HepG2 (cell line): ENCODE measurements around the gene EYA2. TPM values are rescaled to one million over a fixed set of nuclear protein-coding genes. Genes with fewer than 3 reads are reported as not detected.

ENCODE experiments used
- ATAC-seq: fragments of 200-7000 bp; cut with Tn5 transposase; 3 replicates; pipeline ENCODE4 v1.9.1; 2020; ENCODE audit warnings: mild to moderate bottlenecking, moderate library complexity
- BruUV-seq: library from RNA; stranded (reverse); fragments of 400-500 nt; replicated peaks from 2 replicates; lab custom pipeline; 2021; lab: Mats Ljungman, UMichigan
- CTCF ChIA-PET: fragments of 300-600 bp; formaldehyde crosslinking; extraction: SDS; loops from one replicate; lab custom pipeline; 2021; ENCODE audit warnings: low total read pairs, inconsistent platforms, low intra/inter-chr PET ratio; lab: Yijun Ruan, JAX
- POLR2A ChIA-PET: fragments of 350-600 bp; sonication (Branson Sonifier 250); formaldehyde crosslinking; loops from one replicate; lab custom pipeline; 2020; ENCODE audit warnings: antibody characterized with exemption, inconsistent platforms; lab: Yijun Ruan, JAX
- DNase-seq: peaks from one replicate; pipeline ENCODE4 v3.0.0-alpha.2; 2015; ENCODE audit warnings: low spot score
- FAIRE-seq: peaks from 3 replicates; lab custom pipeline; 2011; peaks lifted over from hg19 to GRCh38; lab: Jason Lieb, UNC
- H2AFZ ChIP-seq: one replicate; pipeline ENCODE4 v1.6.1; 2011; ENCODE audit warnings: low read length, inconsistent platforms
- H3K27ac ChIP-seq: fragments of 300-600 bp; 3 replicates; pipeline ENCODE4 v1.8.0; 2011; ENCODE audit warnings: mixed run types, mild to moderate bottlenecking, mixed read lengths, low read length, inconsistent platforms; ENCODE audit not compliant: insufficient read depth; ENCODE audit errors: extremely low read length
- H3K27me3 ChIP-seq, 2 experiments: fragments of 200-600 bp in 1 of 2; 2 replicates in 1 of 2; 3 replicates in 1 of 2; pipeline versions ENCODE4 v1.6.0 to v1.8.0; 2011; ENCODE audit warnings: low read length in 2 of 2, mild to moderate bottlenecking in 2 of 2, moderate library complexity in 2 of 2, inconsistent platforms in 1 of 2; ENCODE audit not compliant: insufficient read depth in 2 of 2, control insufficient read depth in 1 of 2
- H3K36me3 ChIP-seq, 2 experiments: fragments of 200-600 bp in 1 of 2; replicated peaks in 1 of 2; 2 replicates in 1 of 2; 3 replicates in 1 of 2; pipeline versions ENCODE4 v1.5.1 to v1.8.0; 2011; ENCODE audit warnings: low read length in 2 of 2, inconsistent platforms in 1 of 2; ENCODE audit not compliant: insufficient read depth in 2 of 2, control insufficient read depth in 1 of 2
- H3K4me1 ChIP-seq: 2 replicates; pipeline ENCODE4 v1.5.1; 2012; ENCODE audit warnings: low read length, inconsistent platforms; ENCODE audit not compliant: insufficient read depth
- H3K4me2 ChIP-seq: 2 replicates; pipeline ENCODE4 v1.6.0; 2011; ENCODE audit warnings: low read depth, low read length, inconsistent platforms
- H3K4me3 ChIP-seq, 3 experiments: fragments of 200-600 bp in 1 of 3; sonication (generic), shearing (Covaris generic) in 1 of 3; replicated peaks in 1 of 3; 2 replicates each; pipeline ENCODE4 v1.5.1; 2011 to 2016; ENCODE audit warnings: low read length in 3 of 3, inconsistent platforms in 2 of 3, low read depth in 2 of 3, mild to moderate bottlenecking in 2 of 3, control low read depth in 1 of 3, mixed read lengths in 1 of 3; ENCODE audit not compliant: insufficient read depth in 1 of 3
- H3K79me2 ChIP-seq: one replicate; pipeline ENCODE4 v1.6.1; 2011; ENCODE audit warnings: low read length, inconsistent platforms; ENCODE audit not compliant: insufficient read depth
- H3K9ac ChIP-seq: 2 replicates; pipeline ENCODE4 v1.6.0; 2011; ENCODE audit warnings: mild to moderate bottlenecking, low read depth, low read length, inconsistent platforms; ENCODE audit not compliant: insufficient read depth
- H3K9me3 ChIP-seq: 2 replicates; pipeline ENCODE4 v1.5.1; 2012; ENCODE audit warnings: mild to moderate bottlenecking, low read length
- H4K20me1 ChIP-seq: 2 replicates; pipeline ENCODE4 v1.6.0; 2011; ENCODE audit warnings: inconsistent platforms, mild to moderate bottlenecking, low read length, moderate library complexity; ENCODE audit not compliant: insufficient read depth
- AGO2 ChIP-seq: fragments of 200-400 bp; formaldehyde crosslinking; optimal IDR thresholded peaks from 2 replicates; pipeline ENCODE3; 2017; ENCODE audit warnings: mild to moderate bottlenecking, low read depth, low read length, moderate library complexity
- HNRNPK ChIP-seq: fragments of 200-400 bp; formaldehyde crosslinking; IDR thresholded peaks from 2 replicates; pipeline ENCODE4 v1.6.1; 2018; ENCODE audit warnings: low read length, low read depth, moderate library complexity, mild to moderate bottlenecking; ENCODE audit not compliant: poor library complexity, severe bottlenecking
- MEIS2 ChIP-seq: sonication (generic); formaldehyde crosslinking; IDR thresholded peaks from 2 replicates; pipeline ENCODE4 v1.9.0; 2021; ENCODE audit warnings: mild to moderate bottlenecking, missing genetic modification reagents
- POLR2AphosphoS5 ChIP-seq: IDR thresholded peaks from 2 replicates; pipeline ENCODE4 v1.6.1; 2012; ENCODE audit warnings: low read depth, low read length
- ZNF670 ChIP-seq: sonication (generic); formaldehyde crosslinking; IDR thresholded peaks from 2 replicates; pipeline ENCODE4 v1.8.0; 2022; ENCODE audit warnings: mild to moderate bottlenecking, missing genetic modification reagents, borderline replicate concordance
- ZSCAN25 ChIP-seq: sonication (generic); formaldehyde crosslinking; IDR thresholded peaks from 2 replicates; pipeline ENCODE4 v1.8.0; 2022; ENCODE audit warnings: mild to moderate bottlenecking, missing genetic modification reagents
- WGBS: methylation state at CpG from one replicate; pipeline ENCODE4 v1.1.6; 2017; ENCODE audit warnings: low lambda C conversion rate; 5-methylcytosine and 5-hydroxymethylcytosine counted together
- in situ Hi-C: cut with HindIII; loops from 2 replicates; pipeline ENCODE4 v1.10.0; 2017; ENCODE audit warnings: low pct_unique_long_range_greater_than_20kb; ENCODE audit not compliant: extremely low pct_ligation_motif_present
- intact Hi-C: fragments of 100-400 bp; cut with micrococcal nuclease; formaldehyde crosslinking; loops from one replicate; pipeline ENCODE4 v1.10.0; 2022; ENCODE audit not compliant: unreplicated experiment
- polyA plus RNA-seq, 8 experiments: library from polyadenylated mRNA; depleted of rRNA in 3 of 8; stranded (reverse) in 7 of 8; unstranded in 1 of 8; fragments of >200 nt; fragmentation: Illumina TruSeq in 4 of 8; extraction: Trizol in 4 of 8; gene quantifications; 2 replicates each; pipeline versions ENCODE4 v1.2.1 to v1.2.3, GENCODE V29; 2011 to 2016; ENCODE audit warnings: low read depth in 4 of 8, missing spikeins in 1 of 8, mixed read lengths in 1 of 8; ENCODE audit not compliant: insufficient read depth in 1 of 8
- total RNA-seq, 5 experiments: library from RNA; depleted of rRNA; stranded (reverse); fragments of >200 nt; fragmentation: Illumina TruSeq; extraction: Trizol; gene quantifications; 2 replicates each; pipeline ENCODE4 v1.2.3, GENCODE V29; 2016; ENCODE audit warnings: low read depth in 1 of 5
- TF ChIP-seq, protein P1 (sequence below): sonication (generic); formaldehyde crosslinking; IDR thresholded peaks from 2 replicates; pipeline ENCODE4 v1.5.0; 2020; ENCODE audit warnings: mild to moderate bottlenecking, missing genetic modification reagents, borderline replicate concordance
- TF ChIP-seq, protein P2 (sequence below): sonication (generic); formaldehyde crosslinking; IDR thresholded peaks from 2 replicates; pipeline ENCODE4 v1.4.0; 2020; ENCODE audit warnings: missing genetic modification reagents
- TF ChIP-seq, protein P3 (sequence below): sonication (generic); formaldehyde crosslinking; IDR thresholded peaks from 2 replicates; pipeline ENCODE4 v1.8.1; 2023; ENCODE audit warnings: mild to moderate bottlenecking, missing genetic modification reagents

The EYA2 gene
- total and polyA plus RNA-seq, 2 of the 13 experiments (the other 11 are each of a cell fraction or from before 2014, with no cell fraction given): not detected

DNA sequence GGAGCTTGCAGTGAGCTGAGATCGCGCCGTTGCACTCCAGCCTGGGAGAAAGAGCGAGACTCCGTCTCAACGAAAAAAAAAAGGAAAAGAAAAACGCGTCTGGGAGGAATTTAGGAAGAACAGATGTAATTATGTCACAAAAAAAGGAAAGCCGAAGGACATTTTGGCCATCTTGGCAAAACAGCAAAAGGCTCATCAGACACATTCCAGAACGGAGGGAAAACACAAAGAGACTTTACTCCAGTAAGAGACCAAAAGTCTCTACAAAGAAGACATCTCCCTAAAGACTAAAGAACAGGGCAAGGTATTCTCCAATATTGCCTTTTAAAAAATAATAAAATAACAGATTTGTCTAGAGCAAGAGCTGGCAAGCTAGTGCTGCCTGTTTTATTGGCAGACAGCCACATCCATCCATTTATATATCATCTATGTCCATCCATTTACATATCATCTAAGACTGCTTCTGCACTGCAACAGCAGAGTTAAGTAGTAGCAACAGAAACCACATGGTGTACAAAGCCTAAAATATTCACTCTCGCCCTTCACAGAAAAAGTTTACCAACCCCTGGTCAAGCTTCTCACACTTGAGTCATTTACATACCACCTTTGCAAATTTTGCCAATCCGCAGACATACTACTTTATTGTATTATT is 328.0 kb downstream of the EYA2 start:
- Histone ChIP-seq H3K36me3 (peaks cover 63 to 86% of the 10 kb centered on the region in 2 experiments), H2AFZ (no peak overlapping the region), H3K79me2 (peaks cover 6% of the 10 kb centered on the region), H3K9me3 (no peaks in the 10 kb centered on the region), H3K4me1 (peaks cover 25% of the 10 kb centered on the region), H4K20me1 (peaks cover 10% of the 10 kb centered on the region; the same call in 1 of the 2 replicates), H3K4me2 (no peak overlapping the region), H3K9ac (no peak overlapping the region), H3K27me3 (no peaks in the 10 kb centered on the region), H3K4me3 (no peak overlapping the region), H3K27ac (no peak overlapping the region)
- TF ChIP-seq, protein P1, sequence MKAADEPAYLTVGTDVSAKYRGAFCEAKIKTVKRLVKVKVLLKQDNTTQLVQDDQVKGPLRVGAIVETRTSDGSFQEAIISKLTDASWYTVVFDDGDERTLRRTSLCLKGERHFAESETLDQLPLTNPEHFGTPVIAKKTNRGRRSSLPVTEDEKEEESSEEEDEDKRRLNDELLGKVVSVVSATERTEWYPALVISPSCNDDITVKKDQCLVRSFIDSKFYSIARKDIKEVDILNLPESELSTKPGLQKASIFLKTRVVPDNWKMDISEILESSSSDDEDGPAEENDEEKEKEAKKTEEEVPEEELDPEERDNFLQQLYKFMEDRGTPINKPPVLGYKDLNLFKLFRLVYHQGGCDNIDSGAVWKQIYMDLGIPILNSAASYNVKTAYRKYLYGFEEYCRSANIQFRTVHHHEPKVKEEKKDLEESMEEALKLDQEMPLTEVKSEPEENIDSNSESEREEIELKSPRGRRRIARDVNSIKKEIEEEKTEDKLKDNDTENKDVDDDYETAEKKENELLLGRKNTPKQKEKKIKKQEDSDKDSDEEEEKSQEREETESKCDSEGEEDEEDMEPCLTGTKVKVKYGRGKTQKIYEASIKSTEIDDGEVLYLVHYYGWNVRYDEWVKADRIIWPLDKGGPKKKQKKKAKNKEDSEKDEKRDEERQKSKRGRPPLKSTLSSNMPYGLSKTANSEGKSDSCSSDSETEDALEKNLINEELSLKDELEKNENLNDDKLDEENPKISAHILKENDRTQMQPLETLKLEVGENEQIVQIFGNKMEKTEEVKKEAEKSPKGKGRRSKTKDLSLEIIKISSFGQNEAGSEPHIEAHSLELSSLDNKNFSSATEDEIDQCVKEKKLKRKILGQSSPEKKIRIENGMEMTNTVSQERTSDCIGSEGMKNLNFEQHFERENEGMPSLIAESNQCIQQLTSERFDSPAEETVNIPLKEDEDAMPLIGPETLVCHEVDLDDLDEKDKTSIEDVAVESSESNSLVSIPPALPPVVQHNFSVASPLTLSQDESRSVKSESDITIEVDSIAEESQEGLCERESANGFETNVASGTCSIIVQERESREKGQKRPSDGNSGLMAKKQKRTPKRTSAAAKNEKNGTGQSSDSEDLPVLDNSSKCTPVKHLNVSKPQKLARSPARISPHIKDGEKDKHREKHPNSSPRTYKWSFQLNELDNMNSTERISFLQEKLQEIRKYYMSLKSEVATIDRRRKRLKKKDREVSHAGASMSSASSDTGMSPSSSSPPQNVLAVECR (CRISPR knock-in tag): no peak
- TF ChIP-seq ZSCAN25 (CRISPR knock-in tag): no peak
- TF ChIP-seq AGO2: peak; percentile 53
- TF ChIP-seq, protein P2, sequence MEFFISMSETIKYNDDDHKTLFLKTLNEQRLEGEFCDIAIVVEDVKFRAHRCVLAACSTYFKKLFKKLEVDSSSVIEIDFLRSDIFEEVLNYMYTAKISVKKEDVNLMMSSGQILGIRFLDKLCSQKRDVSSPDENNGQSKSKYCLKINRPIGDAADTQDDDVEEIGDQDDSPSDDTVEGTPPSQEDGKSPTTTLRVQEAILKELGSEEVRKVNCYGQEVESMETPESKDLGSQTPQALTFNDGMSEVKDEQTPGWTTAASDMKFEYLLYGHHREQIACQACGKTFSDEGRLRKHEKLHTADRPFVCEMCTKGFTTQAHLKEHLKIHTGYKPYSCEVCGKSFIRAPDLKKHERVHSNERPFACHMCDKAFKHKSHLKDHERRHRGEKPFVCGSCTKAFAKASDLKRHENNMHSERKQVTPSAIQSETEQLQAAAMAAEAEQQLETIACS (CRISPR knock-in tag): no peak
- TF ChIP-seq HNRNPK: no peak
- TF ChIP-seq ZNF670: no peak
- TF ChIP-seq, protein P3, sequence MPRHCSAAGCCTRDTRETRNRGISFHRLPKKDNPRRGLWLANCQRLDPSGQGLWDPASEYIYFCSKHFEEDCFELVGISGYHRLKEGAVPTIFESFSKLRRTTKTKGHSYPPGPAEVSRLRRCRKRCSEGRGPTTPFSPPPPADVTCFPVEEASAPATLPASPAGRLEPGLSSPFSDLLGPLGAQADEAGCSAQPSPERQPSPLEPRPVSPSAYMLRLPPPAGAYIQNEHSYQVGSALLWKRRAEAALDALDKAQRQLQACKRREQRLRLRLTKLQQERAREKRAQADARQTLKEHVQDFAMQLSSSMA (CRISPR knock-in tag): no peak
- no peak for TF ChIP-seq MEIS2 (CRISPR knock-in tag)
- peak; percentile 35; the same call in 1 of the 2 replicates for TF ChIP-seq POLR2AphosphoS5
- in situ Hi-C loops: no loop called here
- no TSS peak for BruUV-seq
- no peak for ATAC-seq
- intact Hi-C loops: no loop called here
- CTCF ChIA-PET: no interaction called here
- FAIRE-seq: no peak
- DNase-seq: no peak
- WGBS: 97% methylated on average over 12 of the region's 12 CpGs
- POLR2A ChIA-PET: no interaction called here
